Stimulated activated CD4-positive, alpha-beta T cell treated with anti-CD3 and anti-CD28 coated beads, Interleukin-15, amount 100 ng/mL, for 48 hours (primary cell): Measurements from ENCODE around the gene GOLT1A.

ENCODE experiments used
- DNase-seq, 2 donors: peaks; one replicate each; pipeline ENCODE4 v3.0.0-alpha.2; 2020; ENCODE audit warnings: low read depth in 2 of 2

Gene GOLT1A

GRCh38 chr1:204218552-204218951, 4.8 kb upstream of the GOLT1A start:
- DNase-seq = no peak

DNA sequence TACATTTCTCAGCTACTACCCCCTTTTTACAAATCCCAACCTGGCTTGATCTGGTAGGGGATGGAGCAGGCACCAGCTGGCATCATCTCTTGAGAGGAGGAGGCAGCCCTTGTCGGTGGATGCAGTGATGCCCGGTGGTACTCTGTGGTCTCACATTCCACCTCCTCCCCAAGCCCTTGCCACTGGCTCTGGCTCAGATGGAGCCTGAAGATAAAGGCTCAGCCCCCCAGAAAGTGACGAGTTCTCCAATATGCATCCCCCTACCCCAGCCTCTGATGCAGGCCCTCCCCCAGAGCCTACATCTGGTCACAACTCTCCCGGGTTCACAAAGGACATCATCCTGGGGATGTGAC, 3.8 kb upstream of the GOLT1A start:
- no peak for DNase-seq

DNA sequence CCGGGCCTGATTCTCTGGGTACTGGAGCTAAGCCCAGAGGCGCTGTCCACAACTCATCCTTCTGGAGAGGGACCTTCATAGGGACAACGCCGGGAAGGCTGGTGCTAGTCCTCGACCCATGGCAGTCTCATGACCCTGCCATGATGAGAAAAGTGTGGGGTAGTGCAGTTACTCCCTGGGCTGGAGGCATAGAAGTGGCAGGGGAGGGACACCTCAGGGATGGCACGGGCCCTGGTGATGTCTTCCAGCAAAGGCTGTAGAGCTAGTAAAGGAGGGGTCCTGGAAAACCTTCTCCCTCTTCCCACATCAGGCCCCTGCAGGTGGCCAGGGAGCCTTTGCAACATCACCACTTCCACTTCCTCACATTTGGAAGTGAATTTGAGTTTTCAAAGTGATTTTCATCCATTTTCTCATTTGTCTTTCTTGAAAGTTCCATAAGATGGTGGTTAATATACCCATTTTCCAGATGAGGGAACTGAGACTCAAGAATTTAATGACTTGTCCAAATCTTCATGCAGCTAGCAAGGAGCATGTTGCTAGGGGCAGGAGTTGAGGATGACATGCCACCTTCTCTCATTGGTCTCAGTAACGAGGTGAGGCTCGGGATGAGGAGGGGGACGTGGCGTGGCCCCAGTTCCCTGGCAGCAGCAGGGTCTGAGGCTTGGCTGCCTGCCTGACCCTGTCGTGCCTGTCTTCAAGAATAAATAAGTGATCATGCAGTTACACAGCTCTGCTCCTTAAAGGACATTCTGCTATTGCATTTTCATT, 3.3 kb upstream of the GOLT1A start:
- no peak for DNase-seq

GRCh38 chr1:204216236-204216635, 2.4 kb upstream of the GOLT1A start:
- DNase-seq = no peak

- no peak for DNase-seq
These were observed 1.1 kb downstream of the GOLT1A start for GRCh38 chr1:204212715-204213114.

- DNase-seq = no peak
These were observed 2.7 kb downstream of the GOLT1A start for GRCh38 chr1:204211046-204211445.

GRCh38 chr1:204207136-204207616, 6.6 kb downstream of the GOLT1A start:
- DNase-seq = peak; percentile 50 to 68

GRCh38 chr1:204206121-204206520, 7.7 kb downstream of the GOLT1A start:
- DNase-seq = no peak

DNA sequence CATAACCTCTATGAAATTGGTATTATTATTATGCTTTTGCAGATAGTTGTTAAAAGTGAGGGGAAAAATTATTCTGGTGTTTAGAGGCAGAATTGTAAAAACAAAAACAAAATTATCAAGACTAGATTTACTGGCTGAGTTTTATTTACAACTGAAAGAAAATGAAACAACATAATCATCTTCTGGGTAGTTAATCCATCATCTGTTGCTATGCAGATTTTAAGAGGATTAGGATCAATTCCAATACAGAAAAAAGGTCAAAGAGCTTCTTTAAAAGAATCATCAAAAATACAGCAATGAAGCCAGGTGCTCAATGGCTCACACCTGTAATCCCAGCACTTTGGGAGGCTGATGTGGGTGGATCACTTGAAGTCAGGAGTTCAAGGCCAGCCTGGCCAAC, 8.3 kb downstream of the GOLT1A start:
- no peak for DNase-seq

GRCh38 chr1:204204944-204205343, 8.8 kb downstream of the GOLT1A start:
- DNase-seq = no peak

DNA sequence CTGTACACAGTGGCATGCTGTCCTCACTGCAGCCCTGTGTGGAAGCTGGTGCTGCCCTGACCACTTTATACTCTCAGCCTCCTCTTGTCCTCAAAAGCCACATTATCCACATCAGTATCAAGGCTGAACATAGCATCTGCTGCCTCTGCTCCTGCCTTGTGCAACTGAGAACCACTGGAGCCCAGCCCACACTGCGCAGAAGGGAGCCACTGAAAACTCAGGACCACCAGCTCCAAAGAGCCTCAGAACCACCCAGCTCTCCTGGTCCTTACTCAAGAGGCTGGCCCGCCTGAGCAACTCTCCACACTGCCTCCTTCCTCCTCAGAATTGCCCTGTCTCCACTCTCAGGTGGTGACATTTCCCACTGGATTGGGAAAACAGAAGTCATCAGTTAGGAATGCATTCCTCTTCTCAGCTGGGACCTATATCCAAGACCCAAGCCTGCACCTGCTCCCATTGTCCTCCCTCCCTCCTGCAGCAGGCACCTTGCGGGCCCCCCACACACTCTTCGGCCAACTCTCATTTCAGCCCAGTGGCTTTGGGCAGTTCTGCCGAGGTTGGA, 10.5 kb downstream of the GOLT1A start:
- no peak for DNase-seq

- DNase-seq = no peak
These were observed 11.3 kb downstream of the GOLT1A start for GRCh38 chr1:204202481-204202880.

DNA sequence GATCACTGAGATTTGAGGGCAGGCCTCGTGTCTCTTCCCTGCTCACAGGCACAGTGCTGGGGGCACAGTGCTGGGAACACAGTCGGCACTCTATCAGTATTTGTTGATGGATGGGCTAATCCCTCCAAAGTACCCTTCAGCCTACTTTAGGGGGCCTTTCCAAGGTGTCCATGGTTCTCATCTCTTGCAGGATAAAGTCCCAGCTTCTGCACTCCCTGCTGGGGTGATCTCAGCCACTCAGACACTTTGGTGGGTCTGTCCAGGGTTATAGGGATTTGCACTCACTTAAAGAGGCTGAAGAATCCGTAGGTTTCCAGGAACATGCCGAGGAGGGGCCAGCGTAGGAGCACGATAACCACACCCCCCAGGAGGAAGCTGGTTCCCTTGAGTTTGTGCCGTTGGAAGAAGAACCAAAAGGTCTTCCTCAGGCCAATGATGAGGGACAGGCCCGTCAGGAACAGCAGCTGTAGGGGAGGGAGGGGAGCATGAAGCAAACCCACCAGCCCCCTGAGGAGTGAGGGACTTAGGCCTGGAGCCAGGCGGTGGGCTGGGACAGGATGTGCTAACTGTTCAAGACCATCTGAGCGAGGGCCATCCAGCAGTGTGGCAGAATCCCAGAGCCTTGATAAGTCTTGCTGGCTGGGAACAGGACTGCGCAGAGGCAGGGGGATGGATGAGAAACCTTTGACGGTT, 12.3 kb downstream of the GOLT1A start:
- DNase-seq = no peak

DNA sequence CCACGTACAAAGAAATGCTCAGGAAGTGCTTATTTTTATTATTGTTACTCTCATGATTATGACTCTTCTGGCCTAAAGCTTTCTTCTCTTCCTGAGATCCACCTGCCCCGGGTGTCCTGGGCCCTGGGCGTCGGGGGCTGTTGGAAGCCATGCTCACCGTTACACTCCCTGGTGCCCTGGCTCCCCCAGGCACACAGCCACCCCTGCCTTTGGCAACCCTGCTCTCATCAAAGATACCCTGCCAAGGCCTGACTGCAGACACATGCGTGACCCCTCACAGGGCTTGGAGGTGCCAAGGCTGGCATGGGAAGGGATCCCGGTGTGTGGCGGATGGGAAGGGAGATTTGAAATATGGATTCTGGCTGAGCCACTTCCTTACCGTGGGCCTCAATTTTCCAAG, 14.2 kb downstream of the GOLT1A start:
- DNase-seq = no peak

DNA sequence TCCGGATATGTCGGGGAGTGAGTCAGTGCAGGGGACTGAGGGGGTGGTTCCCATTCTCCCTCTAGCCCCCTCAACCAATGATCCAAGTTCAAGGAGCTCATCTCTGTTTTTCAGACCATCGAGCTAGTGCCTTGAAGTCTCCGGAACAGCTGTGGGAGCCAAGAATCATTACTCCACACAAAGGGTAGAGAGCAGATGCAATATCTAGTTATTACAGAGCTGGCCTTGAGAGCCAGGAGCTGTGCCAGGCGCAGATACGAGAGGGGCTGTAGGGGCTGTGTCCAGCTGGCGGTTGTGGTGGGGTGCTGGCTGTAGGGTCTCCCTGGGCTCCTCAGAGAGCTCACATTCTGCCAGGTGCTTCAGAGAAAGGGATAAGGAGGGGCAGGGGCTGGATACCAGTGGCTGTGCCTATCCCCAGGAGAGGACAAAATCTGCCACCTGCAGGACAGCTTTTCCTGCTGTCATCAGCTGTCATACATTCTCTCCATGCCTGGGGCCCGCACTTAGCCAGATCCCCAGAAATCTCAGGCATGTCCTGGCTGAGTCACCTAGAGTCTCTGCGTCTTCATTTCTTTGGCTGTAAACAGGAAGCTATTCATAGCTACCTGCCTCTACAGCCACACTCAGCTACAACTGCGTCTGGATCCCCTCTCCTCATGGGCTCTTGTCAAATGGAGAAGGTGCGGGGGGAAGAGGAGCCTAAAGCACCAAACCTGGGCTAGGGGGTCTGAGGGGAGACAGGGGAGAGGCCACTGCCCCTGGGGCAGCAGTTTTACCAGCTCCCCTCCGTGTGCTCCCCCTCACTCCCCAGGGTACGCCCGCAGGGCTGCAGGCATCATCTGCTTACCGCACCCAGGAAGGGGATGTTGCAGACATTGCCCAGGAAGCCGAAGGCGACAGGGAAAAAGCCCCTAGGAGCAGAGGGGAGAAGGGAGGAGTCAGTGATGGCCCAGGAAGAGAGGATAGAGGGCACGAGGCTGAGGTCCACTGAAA, 15.1 kb downstream of the GOLT1A start:
- no peak for DNase-seq

DNA sequence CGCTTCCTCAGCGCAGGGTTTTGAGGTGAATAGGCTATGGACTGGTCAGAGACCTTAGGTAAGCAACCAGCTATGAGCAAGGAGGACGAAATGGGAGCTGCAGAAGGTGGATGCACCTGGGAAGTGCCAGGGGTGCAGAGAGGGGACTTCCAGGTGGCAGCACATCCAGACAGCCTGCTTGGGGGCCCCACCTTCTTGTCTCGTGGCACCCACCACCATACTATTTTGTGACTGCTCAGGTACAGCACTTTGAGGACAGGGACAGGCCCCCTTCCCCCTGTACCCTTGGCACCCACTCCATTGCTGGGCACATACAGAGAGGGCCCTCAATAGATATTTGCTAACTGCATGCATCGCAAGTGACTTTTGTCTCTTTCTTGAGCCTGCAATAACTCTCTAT, 16.7 kb downstream of the GOLT1A start:
- no peak for DNase-seq

DNA sequence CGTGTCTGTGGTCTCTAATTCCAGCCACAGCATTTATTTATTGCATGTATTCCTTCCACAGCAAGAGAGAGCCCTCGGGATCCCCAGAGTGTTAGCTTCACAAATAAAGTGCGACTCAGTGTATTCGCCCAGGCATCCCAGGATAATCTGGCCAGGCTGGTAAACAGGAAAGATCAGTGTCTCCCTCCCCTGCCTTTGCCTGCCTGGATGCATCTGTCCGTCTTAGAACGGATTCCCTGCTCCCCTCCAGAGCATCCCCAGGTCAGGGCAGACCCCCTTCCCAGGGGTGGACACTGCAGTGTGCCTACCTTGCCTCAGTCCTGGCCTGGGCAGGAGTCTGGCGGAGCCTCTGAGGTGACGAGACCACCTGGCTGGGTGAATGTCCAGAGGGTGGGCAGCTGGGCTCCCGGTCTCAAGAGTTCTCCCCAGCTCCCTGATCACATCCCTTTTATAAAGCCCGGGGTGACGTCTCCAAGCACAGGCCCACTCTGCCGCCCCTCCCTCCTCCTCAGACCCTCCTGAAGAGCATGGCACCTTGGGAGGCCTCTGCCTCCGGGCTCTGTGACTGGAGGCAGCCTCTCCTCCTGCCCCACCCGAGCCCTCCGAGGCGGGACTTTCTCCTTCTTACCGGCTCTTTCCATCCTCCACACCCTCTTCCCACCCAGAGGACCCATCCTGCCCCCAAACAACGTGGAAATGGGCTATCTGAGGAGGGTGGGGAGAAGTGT, 17.6 kb downstream of the GOLT1A start, which contains the start of gene KISS1:
TSS of gene KISS1 (minus strand) at position 424 of the 728 bp plus-strand sequence. CDS start 3,615 bp downstream, outside the sequence.
- DNase-seq = no peak

DNA sequence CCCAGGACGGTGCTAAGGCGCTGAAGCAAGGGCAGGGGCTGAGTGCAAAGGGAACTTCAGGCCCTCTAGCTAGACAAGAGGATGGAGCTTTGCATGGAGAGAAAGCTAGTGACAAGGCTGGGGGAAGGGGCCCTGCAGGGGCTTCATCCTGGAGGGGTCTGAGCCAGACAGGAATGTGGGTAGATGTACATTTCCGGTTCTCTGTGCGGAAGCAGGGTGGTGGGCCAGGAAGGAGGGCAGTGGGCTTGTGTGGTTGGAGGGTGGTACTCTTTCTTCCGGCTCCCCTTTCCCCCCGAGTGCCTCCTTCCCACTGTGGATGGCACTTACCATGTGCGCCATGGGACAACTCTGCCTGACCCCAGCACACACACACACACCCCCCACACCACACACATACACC, 19.0 kb downstream of the GOLT1A start:
- DNase-seq = no peak

- DNase-seq = no peak
These were observed 19.7 kb downstream of the GOLT1A start for GRCh38 chr1:204194080-204194479.

- no peak for DNase-seq
These were observed 21.0 kb downstream of the GOLT1A start for GRCh38 chr1:204192589-204193352.
